ENCODE results near the gene KLF1.
"Not testable (repeated sequence)": the region's sequence is repeated elsewhere in the genome, so short reads cannot be mapped to it uniquely, and the experiment has no call there.

KLF1 gene

DNA sequence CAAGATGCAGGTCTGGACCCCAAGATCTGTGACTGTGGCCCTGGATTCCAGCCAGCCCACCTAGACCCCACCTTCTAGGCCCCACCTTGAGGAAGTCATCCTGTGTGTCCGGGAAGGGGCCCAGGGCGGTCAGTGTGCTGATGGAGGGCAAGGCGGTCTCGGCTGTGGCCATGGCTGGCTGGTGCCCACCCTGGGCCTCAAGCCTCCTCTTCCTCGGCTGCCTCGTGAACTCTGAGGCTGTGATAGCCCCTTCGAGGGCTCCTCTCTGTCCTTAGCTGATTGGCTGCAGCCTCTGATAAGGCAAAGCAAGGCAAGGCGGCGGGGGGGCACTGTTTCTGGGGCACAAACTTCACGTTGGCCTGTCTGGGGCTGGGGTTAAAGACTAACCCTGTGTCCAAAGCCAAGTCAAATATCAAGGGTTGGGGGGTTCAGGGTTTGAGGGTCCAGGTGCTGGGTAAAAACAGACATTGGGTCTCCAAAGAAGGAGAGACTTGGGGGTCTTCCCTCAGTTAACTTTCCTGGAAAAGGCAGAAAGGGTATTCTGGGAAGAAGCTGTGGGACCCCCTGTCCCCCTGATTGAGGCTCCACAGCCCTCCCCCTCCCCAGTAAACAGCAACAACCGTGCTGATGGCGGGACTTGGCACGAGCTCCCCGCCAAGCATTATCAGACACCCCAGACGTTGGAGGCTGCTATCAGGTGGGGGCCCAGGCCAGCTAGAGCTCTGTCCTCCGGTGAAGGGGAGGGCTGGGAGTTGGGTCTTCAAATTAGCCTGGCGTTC lies at the start of gene KLF1:
TSS of gene KLF1 (minus strand) at position 233 of the 779 bp plus-strand sequence. CDS start at position 172, 61 bp downstream.
- no peak for DNase-seq (ENCODE audit: low spot score)

GRCh38 chr19:12936582-12936981 lies 49.6 kb upstream of the KLF1 start:
- DNase-seq (ENCODE audit: low spot score), result no peak

DNA sequence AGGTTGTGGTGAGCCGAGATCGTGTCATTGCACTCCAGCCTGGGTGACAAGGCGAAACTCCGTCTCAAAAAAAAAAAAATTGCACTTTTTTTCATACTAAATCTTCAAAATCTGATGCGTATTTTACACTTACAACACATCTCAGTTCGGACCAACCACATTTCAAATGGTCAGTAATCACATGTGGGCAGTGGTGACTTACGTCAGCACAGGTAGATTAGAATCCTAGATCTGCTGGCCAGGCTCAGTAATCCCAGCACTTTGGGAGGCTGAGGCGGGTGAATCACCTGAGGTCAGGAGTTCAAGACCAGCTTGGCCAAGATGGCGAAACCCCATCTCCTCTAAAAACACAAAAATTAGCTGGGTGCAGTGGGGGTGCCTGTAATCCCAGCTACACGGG lies 48.1 kb upstream of the KLF1 start:
- DNase-seq (ENCODE audit: low spot score), result no peak

DNA sequence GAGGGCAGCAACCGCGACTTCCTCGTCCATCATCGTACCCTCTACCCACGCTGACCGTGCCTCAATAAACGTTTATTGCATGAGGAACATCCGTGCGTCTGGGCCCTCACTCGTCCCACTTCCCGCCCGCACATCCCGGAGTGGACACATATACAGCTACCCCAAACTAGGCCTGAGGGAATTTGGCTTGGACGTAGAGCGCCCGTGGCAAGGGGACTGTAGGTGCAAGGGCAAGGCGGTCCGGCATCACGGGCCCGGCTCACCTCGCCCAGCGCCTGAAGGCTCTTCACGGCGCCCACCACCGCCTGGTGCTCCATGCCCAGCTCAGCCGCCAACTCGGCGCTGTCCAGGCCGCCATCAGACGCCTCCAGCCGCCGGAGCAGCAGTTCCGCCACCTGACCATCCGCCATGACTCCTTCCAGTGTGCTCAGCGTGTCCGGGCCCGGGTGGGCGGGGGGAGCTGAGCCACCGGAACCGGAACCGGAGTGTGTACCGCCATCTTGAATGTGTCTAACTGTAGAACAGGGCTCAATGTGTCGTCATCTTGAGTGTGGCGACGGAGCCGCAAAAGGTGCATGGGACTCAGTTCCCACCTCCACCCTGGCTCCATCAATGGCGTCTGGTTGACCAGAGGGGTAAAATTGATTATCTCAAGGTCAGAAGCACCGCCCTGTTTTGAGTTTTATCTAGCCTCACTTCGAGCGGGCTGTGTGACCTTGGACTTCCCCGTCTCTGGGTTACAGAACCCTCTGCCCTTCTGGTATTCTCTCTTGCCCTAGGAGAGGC lies 46.5 kb upstream of the KLF1 start, which contains the start of gene FARSA:
TSS of gene FARSA (minus strand) at position 425 of the 786 bp plus-strand sequence. CDS start at position 410, 15 bp downstream.
- DNase-seq (ENCODE audit: low spot score), result peak; percentile 97

DNA sequence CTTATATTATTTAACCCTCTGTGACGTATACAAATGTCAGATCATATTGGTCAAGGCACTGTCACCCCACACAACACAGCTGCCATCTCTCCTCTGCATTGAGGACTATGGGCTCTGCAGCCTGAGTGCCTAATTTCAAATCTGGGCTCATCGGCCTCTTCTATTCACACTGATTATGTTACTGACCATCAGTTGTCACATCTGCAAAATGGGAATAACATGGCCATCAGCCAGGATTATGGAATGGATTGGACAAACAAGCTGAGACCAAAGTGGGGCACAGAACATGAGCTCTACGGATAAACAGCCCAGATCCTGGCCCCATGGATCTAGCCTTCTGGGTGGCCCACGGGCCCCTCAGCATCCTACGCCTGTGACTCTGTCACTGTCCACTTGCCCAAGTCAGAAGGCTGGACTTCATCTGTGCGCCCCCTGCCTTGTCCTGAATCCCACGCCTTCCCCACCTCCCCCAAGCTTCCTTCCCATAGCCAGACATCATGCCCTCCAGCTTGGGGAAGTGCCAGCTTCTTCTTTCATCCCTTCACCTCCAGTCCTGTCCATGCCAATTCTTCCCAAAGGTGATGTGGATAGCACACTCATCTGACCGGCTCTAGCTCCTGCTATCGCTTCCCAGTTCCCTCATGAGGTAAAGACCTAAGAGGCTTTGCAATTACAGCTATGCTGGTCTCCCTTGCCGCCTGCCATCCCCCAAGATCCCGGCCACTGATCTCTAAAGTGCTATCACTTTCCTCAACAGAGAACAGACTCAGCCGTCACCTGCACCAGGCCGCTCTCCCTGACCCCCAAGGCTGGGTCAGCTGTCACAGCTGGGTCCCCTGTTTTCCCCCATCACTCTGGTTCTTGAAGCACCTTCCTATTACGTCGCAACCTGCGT lies 45.6 kb upstream of the KLF1 start:
- DNase-seq (ENCODE audit: low spot score), result no peak

DNA sequence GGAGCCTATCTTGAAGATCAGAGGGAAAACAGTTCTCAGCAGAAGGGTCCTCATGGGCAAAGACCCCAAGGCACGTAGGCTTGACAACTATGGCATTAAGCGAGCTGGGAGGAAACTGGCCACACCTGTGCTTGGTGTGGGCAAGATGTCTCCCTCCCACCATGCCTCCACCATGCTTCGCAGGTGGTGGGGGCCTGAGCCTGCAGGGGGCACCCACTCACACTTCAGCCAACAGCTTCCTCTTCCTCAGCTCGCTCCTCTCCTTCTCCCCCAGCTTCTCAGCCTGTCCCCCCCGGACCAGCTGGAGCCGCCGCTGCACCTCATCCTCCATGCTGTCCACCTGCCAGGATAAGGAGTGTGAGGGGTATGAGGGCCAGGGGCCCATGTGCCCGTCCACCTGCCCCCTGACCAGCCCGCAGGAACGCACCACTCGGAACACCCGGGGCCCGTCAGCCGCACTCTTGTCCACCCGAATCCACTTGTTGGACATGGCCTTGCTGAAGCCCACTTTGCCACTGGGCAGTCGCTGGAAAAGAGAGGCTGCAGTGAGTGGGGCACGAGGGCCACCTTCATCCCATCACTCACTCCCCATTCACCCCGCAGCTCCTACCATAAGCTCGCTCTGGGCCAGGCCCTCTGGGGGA lies 43.1 kb upstream of the KLF1 start:
- no peak for DNase-seq (ENCODE audit: low spot score)

DNA sequence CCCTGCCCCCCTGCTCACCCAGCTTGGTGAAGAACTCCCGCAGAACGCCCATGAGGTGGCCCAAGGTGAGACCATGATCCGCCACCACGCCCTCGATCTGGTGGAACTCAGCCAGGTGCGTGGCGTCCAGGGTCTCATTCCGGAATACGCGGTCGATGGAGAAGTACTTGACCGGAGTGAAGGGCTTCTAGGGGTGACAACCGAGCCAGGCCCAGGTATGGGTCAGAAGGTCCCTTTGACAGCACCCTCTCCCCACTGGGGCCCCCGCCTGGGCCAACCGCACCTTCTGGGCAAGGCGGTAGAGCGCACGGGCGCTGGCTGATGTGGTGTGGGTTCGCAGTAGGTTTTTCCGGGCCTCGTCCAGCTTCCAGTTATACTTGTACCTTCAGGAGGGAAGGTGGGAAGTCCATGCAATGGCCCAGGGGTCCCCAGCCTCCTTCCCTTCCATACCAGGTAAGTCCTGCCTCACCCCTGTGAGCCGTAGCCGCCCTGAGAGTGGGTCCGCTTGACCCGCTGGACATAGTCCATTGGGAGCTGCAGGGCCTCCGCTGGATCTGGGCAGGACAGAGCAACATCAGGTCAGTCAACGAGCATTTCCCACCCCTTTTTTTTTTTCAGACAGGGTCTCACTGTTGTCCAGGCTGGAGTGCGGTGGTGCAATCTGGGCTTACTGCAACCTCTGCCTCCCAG lies 37.8 kb upstream of the KLF1 start:
- DNase-seq (ENCODE audit: low spot score), result no peak

GRCh38 chr19:12922959-12923358 lies 36.0 kb upstream of the KLF1 start:
- no peak for DNase-seq (ENCODE audit: low spot score)

DNA sequence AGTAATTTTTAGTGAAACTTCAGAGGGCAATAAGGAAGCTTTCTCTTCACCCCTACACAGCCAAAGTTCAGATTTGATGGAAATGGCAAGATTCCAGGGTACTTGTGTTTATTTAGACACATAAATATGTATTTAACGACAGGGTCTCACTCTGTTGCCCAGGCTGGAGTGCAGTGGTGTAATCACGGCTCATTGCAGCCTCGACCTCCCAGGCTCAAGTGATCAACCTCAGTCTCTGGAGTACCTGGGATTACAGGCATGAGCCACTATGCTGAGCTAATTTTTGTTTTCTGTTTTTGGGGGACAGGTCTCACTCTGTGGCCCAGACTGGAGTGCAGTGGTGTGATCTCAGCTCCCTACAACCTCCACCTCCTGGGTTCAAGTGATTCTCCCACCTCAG lies 34.0 kb upstream of the KLF1 start:
- DNase-seq (ENCODE audit: low spot score), result no peak

GRCh38 chr19:12918253-12918652 lies 31.3 kb upstream of the KLF1 start:
- DNase-seq (ENCODE audit: low spot score), result no peak

DNA sequence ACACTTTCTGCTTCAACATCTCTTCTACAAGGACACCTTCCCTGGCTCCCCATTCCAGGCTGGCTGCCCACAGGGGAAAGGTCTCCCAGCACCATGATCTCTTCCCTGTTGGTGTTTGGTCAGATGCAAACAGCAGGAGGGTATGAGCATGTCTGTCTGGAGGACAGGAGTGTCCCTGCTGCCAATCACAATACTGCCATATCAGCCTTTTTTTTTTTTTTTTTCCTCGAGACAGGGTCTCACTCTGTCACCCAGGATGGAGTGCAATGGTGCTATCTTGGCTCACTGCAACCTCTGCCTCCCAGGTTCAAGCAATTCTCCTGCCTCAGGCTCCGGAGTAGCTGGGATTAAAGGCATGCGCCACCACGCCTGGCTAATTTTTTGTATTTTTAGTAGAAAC lies 28.9 kb upstream of the KLF1 start:
- DNase-seq (ENCODE audit: low spot score), result not testable (repeated sequence)

DNA sequence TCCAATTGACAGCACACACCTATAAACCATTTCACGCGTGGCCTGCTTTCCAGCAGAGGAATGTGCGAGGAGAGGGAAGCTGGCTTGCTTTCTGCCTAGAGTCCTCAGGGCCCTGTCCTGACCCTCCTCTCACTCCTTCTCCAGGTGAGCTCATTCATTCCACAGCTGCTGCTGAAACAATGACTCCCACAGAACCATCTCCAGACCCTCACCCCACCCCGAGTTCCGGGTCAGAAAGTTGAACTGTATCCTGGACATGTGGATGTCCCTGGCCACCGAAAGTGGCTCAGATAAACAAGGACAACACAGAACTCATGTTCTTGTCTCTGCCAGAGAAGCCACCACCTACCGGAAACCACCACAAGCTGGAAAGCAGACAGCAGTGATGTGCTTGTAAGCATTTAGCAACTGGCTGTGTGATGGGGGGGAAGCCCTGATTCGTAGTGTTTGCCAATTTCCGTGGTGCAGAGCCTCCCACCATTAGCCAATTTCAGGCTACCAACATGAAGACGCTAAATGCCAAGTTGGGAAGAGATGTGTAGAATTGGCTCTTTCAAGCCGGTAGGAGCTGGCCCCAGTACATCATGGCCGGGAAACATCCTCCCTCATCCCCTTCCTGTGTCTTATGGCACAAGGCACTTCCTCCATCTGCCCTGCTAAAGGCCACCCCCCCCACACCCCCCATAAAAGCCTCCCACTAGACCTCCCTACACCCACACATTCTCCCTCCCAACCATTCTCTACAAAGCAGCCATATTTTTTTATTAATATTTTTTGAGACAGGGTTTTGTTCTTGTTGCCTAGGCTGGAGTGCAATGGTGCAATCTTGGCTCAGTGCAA lies 27.1 kb upstream of the KLF1 start:
- no peak for DNase-seq (ENCODE audit: low spot score)

GRCh38 chr19:12913011-12913561 lies 26.1 kb upstream of the KLF1 start:
- DNase-seq (ENCODE audit: low spot score), result peak; percentile 82

GRCh38 chr19:12912571-12912970 lies 25.6 kb upstream of the KLF1 start:
- no peak for DNase-seq (ENCODE audit: low spot score)

GRCh38 chr19:12907166-12907565 lies 20.2 kb upstream of the KLF1 start:
- no peak for DNase-seq (ENCODE audit: low spot score)

- no peak for DNase-seq (ENCODE audit: low spot score)
Measured at GRCh38 chr19:12899891-12900518, 13.0 kb upstream of the KLF1 start.

- no peak for DNase-seq (ENCODE audit: low spot score)
Measured at GRCh38 chr19:12896460-12896859, 9.5 kb upstream of the KLF1 start.

- no peak for DNase-seq (ENCODE audit: low spot score)
Measured at GRCh38 chr19:12893582-12893981, 6.6 kb upstream of the KLF1 start.

- DNase-seq (ENCODE audit: low spot score), result no peak
Measured at GRCh38 chr19:12891553-12892021, 4.6 kb upstream of the KLF1 start.
